GM13977 (cell line): Measurements from ENCODE around the gene GPR26.

Source experiments
- DNase-seq: peaks from one replicate; pipeline ENCODE4 v3.0.0; 2012; ENCODE audit warnings: low spot score
- in situ Hi-C: fragments of 300-500 bp; cut with MboI; formaldehyde crosslinking; loops from one replicate; pipeline ENCODE4 v1.12.0; 2022; ENCODE audit warnings: low sequenced_read_pairs, low pct_unique_long_range_greater_than_20kb, mixed read lengths, inconsistent platforms; ENCODE audit not compliant: unreplicated experiment
- TF ChIP-seq, protein P1 (sequence below): IDR thresholded peaks from 2 replicates; pipeline ENCODE4 v1.5.1; 2012; ENCODE audit warnings: mild to moderate bottlenecking, control low read depth; ENCODE audit not compliant: insufficient read depth; ENCODE audit errors: extremely low read depth, missing control alignments

The GPR26 gene

DNA sequence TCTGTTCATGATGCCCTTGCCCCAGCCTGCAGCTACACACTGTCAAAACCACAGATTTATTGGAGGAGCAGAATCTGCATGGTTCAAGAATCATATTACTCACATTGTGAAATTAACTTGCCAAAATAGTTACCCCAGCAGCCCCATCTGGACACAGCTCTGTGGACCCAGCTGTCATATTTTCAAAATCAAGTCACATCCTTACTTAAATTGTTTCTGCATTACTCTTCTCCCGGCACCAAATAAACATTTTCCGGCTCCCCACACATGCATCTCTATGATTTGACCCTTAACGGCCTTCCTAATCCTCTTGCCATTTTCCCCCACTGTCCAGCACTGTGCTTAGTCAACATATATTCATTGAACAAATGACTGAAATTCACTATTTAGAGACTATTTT lies 43.8 kb upstream of the GPR26 start:
- DNase-seq: no peak
- TF ChIP-seq, protein P1, sequence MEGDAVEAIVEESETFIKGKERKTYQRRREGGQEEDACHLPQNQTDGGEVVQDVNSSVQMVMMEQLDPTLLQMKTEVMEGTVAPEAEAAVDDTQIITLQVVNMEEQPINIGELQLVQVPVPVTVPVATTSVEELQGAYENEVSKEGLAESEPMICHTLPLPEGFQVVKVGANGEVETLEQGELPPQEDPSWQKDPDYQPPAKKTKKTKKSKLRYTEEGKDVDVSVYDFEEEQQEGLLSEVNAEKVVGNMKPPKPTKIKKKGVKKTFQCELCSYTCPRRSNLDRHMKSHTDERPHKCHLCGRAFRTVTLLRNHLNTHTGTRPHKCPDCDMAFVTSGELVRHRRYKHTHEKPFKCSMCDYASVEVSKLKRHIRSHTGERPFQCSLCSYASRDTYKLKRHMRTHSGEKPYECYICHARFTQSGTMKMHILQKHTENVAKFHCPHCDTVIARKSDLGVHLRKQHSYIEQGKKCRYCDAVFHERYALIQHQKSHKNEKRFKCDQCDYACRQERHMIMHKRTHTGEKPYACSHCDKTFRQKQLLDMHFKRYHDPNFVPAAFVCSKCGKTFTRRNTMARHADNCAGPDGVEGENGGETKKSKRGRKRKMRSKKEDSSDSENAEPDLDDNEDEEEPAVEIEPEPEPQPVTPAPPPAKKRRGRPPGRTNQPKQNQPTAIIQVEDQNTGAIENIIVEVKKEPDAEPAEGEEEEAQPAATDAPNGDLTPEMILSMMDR: no peak
- in situ Hi-C loops: no loop called here

DNA sequence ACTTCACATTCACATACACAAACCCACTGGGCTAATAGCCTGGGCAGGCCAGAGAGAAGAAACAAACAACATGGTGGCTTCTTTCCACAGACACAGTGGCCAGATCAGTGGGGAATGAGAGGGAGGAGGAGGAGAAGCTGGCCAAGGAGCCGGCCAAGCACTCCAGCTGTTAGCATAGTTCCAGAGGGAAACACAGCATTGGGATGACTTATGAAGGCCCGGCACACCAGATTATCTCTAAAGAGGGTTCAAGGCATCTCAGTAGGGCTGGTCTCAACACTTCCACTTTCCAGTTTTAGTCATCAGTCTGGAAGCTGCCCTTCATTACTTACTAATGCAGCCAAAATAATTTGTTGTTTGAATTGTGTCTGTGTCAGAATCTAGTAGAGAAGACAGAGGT lies 42.1 kb upstream of the GPR26 start:
- TF ChIP-seq, protein P1: no peak
- no peak for DNase-seq
- in situ Hi-C loops: no loop called here

DNA sequence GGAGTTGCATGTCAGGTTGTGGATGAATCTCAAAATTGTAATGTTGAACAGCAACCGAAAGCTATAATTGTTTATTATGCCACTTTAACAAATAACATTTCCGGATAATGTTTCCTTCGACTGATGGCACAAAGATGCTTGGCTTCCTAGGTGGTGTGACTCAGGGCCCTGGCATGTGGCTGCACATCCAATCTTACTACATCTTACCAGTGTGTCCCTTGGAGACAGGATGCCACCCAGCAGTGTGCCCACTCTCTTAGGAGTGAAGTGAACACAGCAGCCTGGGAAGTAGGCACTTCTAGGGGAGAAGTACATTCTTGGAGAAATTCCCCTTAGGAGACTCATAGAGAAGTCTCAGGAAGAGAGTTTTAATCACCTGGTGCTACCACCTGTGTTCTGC lies 33.0 kb upstream of the GPR26 start:
- TF ChIP-seq, protein P1: no peak
- DNase-seq: no peak
- in situ Hi-C loops: no loop called here

DNA sequence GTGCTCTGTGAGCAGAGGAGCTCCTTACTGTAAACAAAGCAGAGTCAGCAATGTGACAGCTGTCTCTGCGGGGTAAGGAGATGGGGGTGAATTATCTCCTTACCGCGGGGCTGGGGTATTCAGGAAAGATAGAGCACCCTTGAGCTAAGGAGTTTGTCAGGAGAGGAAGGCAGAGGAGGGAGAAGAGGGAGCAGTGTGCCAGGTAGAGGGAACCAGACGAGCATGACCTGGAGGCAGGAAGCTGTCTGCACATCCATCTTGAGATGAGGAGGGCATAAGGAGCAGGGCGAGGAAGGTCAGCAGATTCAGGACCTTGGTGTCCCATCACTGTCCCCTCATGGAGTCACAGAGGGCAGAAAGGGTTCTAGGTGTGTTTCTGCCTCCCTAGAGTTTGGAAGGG lies 32.5 kb upstream of the GPR26 start:
- in situ Hi-C loops: no loop called here
- TF ChIP-seq, protein P1: no peak
- no peak for DNase-seq

DNA sequence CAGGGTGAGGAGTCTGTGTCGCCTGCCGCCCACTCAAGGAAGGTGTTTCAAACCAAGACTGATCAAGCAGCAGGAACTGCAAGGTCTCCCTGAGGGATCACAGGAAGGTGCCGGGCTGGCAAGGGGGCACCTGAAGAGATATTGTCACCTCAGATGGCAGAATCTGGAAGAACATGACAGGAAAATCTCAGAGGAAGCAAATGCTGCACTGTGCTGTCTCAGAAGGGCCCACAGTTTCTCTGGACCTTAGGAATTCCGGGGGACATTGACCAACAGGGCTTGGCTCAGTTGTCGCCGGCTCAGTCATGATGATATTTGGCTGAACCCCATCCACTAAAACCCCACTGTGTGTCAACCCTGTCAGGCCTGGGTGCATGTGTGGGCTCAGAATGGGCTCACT lies 31.9 kb upstream of the GPR26 start:
- in situ Hi-C loops: no loop called here
- no peak for DNase-seq
- TF ChIP-seq, protein P1: no peak

DNA sequence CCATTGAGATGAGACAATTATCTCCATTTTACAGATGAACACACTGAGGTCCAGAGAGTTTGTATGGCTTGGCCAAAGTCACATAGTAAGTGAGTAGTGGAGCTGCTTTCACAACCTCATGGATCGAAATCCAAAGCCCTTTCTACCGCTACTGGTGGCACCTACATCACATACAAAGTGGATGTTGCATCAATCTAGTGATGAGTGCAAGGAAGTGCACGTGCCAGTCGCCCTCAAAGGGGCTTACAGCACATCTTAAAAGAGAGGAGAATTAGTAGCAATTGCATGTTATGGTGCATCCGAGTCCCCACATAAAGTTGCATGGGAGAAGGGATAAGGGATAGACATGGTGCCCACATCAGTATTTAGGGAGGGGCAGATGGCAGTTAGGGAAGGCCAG lies 31.0 kb upstream of the GPR26 start:
- in situ Hi-C loops: no loop called here
- TF ChIP-seq, protein P1: no peak
- no peak for DNase-seq

DNA sequence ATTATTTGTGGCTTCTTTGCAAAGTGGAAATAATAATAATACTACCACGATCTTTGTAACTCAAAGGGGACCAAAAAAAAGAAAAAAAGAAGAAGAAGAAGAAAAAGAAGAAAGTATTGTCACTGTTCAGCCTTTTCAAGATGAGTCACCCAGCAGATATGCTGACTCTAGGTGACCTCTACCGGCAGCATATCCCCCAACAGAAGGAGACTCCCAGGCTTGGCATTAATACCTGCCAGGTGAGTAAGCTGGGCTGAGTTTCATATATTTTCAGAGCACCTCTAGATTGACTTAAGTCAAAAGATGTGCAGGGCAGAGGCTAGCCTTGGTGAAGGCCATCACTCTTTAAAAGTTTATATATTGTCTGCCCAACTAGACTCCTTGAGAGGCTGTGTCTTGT lies 30.4 kb upstream of the GPR26 start:
- DNase-seq: no peak
- TF ChIP-seq, protein P1: no peak
- in situ Hi-C loops: no loop called here
